HG03103 (cell line): ENCODE results near the gene PRDM1.

Source experiments
- ATAC-seq: cut with Tn5 transposase; IDR thresholded peaks from one replicate; pipeline ENCODE4 v1.9.1; 2021; ENCODE audit warnings: low read depth; ENCODE audit not compliant: unreplicated experiment

PRDM1 gene

DNA sequence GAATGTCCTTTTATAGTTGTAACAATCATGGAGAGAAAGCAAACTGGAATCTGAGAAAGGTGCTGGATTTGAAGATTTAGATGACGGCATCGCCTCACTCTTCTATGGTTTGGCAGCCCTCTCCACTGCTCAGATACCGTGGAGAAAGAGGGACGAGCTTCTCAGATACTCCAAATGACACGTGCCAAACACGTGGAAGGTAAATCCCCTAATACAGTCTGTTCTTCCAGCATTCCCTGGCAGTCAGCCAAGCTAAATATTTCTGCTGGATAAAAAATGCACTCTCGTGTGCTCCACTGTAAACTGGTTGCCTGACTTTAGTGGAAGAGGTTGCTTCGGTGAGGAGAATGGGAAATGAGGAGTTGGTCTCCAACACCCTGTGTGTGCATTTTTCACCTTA lies 16.7 kb upstream of the PRDM1 start:
- ATAC-seq = no peak

DNA sequence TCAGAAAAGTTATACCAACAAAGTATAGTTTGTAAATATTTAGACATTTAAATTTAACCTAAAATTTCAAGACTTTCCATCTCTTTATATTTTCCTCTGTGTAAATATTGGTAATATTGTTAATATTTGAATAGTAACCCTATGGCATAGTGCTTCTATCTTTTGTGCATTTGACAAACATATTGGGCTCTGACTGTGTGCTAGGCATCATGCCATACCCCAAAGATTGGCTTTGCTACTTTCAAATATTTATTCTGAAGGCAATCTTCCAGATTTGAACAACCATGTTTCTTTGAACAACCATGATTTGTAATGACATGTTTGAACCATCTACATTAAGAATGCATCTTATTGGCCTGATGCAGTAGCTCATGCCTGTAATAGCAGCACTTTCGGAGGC lies 15.5 kb upstream of the PRDM1 start:
- ATAC-seq = no peak

DNA sequence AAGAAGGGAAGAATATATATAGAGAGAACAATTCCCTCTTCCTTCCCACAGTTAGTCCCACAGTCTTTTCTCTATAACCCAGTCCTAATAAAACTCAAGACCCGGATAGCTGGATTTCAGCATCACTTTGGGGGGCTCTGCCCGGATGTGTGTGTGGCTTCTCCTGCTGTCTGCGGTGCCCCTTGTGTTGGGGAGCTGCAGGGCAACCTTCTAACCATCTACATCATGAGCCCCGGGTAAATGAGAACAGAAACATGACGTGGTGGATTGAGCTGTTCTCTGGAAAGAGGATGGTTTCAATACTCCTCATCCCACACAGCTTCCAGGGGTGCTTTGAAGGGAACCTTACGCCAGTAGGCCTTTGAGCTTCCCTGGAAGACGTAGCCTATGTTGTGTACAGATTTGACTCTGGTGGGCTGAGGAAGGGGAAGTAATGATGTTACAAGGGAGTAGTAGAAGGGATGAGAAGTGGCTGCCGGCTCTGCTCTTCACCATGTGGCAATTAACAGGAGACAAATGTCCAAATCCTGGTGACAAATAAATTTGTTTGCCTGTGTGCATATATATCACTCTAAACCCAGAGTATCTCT lies 13.5 kb upstream of the PRDM1 start:
- ATAC-seq = no peak

DNA sequence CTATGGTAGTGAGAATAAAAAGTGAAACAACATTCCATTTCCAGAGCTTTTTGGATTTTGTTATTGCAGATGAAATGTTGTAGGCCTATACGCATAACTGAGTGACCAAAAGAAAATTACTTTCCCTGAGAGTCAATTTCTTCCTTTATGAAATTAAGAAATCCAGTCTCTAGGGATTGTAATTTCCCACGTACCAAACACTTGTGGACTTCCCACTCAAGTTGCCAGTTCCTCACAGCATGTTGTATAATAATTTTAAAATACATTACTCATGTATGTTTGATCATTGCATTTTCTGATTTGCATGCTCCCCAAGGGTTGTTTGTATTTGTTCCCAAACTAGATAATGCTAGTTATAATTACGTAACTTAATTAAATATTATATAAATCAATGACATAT lies 12.0 kb upstream of the PRDM1 start:
- ATAC-seq = no peak

DNA sequence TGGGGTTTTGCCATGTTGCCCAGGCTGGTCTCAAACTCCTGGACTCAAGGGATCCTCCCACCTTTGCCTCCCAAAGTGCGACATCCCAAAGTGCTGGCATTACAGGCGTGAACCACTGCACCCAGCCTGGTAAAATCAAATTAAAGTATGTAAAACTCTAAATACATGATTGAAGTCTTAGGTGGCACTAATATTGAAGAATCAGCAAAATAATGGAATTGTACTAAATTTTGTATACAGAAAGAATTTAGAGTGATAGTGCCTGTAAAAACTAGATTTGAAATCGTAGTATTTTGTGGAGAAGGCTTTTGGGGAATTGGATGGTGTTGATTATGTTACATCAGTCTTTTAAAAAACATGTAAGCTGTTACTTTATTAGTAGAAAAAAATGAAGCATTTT lies 10.0 kb upstream of the PRDM1 start:
- no peak for ATAC-seq

DNA sequence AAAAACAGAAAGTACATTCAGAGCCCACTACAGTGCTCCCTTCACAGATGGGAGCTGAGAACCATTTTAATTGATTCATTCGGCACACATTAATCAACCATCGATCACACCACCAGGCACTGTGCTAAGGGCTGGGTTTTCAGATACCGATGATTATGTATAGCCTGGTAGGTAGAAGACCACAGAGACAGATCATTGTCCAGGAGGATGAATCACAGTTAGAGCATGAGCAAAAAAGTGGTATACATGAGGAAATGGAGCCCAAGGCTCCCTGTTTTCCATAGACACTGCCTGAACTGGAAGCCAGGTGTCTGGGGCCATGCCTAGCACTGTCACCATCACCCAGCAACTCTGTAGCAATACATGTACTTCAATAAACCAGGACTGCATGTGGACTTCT lies 9.0 kb upstream of the PRDM1 start:
- ATAC-seq = no peak

DNA sequence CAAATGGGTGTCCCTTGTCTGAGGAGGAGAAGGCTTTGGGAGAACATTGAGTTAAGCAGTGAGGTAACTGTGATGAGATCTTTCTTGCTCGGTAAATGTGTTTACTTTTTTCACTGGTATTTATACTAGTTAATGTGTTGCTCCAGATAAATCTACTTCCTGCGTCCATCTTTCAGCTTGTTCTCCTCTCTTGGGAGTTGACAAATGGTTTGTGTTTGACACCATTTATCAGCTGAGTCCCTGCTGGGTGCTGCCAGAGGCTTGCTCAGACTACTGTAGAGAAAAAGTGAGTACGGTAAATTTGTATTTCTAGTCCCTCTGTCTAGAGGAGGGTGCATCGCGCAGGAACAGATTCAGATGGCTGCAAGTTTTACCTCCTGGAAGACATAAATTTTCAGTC lies 8.3 kb upstream of the PRDM1 start:
- ATAC-seq = no peak

DNA sequence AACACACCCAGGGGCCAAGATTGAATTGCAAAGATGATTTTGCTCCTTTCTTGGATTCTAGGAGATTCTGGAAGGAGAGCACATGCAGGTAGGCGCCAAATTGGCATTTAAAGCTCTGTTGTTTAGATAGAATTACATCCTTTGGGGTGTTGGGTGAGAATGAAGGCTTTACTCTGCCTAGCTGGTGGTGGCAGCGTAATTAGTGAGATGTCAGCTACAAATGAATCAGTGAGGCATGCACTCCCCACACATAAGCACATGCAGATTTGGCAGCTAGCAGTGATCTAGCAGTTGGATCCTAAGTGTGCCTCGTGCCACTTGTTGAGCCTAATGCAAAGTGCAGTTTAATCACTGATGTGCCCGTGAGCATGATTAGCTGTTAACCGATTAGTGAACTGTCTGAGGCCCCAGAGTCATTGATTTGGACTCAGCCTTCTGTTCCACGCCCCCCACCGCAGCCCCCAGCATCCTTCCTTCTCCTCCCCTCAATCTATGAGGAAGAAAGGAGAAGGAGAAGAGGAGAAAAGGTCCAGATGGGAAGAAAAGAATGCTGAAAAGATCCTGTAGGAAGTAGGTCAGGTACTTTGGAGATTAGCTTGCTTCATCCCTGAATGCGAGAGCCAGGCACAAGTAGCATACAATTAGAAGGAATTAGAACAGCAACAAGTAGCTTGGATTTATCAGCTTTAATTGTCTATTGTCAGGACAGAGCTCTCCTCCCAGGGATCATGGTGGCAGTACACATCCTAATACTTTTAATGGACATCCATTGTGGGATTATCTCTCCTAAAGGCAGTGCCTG lies 6.0 kb upstream of the PRDM1 start:
- no peak for ATAC-seq

DNA sequence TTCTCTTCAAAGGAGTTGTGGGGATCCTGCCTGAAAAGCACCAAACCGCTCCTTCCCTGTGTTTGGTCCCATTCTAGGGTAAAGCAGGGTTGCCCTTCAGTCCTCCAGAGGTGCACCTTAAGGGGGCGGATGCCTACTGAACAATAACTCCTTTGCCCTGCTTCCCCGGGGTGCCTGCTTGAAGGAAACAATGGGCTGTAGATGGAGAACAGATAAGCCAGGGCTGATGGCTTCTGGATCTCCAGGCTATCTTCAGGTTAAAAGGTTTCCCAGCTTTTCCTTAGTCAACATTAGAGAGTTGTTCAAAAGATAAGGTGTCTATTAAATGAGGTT lies 5.4 kb upstream of the PRDM1 start:
- ATAC-seq = no peak

DNA sequence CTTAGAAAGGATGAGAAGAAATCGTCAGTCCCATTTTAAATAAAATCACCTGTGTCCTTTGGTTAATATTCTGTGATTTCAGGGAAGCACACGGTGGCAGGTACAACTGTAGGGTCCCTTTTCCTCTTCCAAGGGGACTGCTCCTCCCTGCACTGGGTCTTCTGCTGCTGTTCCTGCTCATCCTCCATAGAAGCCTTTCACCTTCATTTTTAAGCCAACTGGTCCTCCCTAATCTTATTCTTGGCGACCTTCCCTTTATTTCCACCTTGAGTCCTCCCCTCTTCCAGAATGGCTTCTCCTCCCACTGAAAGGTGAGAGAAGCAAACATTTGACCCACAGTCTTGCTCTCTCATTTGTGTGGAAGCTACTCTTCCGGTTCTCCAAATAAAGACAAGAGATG lies 4.4 kb upstream of the PRDM1 start:
- ATAC-seq = no peak

DNA sequence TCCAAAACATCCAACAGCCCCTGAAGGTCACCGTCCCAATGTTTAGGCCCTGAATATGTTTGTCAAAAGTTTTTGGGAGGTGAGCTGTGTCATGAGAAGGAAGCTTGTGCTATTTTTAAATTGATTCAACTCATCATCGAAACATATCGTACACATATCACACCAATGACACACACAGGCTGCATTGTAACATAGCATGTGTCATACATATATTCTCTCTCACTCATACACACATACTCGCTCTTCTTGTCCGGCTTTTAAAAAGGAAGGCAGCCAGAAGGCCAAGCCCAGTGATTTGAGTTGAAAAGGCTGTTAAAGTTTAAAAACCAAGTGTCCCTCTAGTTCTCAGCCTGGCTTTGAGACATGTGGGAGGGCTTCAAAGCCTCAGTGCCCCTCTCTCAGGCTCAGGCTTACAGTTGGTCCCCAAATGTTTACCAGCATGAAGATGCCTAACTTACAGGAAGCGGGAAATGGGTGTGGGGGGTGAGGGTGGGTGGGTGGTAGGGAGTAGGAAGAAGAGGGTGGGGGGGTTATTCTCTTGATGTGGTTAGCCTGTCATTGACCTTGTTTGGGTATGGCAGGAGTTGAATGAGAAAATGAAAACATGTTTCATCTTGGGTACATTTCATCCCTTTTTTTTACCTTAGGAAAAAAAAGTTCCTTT lies 3.3 kb upstream of the PRDM1 start:
- ATAC-seq = no peak

DNA sequence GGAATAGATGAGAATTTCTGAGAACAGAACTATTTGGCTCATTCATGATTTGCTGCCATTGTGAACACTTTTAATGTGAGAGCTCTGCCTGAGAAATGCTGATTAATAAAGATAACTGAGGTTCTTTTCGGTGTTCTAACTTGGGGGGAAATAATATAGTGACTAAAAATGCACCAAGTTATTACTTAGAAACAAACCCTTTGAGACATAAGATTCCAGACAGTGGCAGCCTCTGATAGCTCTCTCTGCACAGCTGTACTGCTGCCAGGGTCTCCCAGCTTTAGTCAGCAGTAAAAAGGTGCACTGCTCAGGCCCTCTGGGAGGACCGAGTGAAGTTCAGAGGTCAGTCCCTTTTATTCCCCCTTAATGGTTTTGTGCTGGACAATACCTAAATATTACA lies 2.5 kb upstream of the PRDM1 start:
- ATAC-seq = no peak

DNA sequence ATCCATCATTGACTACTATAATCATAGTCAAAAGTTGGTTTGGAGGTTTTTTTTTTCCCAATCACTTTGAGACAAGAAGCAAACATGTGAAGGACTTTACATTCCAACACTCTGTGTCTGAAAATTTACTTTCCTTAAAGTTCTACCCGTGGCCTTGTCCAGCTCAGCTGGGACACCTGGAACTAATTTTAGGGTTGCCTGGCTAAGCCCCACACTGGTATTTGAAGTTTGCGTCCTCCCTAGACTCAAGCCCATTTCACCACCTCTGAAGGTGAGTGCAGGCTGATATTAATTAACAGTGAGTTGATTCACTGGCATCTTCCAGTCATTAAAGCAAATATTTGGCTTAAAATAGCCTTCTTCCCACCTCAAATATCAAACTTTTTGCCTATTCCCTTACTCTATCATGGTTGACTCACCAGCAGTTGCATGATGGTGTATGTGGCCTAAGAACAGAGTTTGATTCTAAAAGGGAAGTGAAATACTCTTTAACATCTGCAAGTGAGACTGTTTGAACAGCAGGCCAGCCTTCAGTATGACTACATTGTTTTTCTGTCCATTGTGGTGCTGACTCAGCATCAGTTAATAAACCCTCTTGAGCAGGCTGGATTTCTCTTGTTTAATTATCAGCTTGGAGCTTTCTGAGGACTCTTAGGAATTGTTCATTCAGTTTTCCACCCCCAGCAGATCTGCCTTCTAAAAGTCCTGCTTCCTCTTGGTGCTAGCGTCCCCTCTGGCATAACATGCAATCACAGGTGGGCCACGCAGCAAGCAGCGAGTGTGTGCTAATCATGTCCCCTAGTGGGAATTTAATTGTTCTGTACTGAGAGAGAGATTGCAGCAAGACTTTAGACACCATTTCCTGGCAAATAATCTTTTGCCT lies 1.8 kb upstream of the PRDM1 start:
- ATAC-seq = peak; percentile 73

DNA sequence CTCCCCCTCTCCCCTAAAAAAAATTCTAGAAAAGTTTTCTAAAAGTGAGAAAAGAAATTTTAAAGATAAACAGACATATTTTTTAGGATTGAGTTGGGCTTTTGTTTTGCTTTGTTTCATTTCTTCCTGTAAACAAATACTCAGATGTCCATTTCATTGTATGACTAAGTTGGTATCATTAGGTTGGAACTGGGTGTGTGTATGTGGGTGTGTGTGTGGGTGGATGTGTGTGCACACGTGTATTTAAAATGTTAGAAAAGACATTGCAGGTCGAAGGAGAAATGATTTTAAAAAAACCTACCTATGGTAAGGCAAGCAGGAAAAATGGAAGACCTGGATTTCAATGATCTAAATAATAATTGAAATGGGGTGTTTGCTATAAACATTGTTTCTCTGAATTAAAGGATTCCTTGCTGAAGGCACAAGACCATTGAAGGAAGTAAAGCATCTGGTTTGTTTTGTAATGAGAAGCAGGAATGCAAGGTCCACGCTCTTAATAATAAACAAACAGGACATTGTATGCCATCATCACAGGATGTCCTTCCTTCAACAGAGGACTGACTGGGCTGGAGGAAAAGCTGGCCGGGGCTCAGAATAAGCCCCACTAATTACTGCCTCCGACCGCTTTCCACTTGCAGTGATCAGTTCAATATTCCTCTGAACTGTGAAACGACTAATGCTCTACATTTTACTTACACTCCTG lies 996 bp upstream of the PRDM1 start:
- ATAC-seq = no peak

DNA sequence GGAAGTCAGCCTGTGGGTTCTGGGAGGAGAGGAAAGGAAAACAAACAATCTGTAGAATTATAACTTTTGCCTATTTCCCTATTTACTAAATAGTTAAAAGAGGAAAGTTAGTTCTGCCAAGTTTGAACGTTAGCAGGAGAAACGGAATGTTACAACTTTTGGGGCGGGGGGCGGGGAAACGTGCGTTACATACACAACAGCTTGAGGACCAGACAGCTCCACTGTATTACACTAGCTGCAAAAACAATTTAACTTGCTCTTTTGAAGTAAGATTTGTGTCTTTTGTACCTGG lies 498 bp upstream of the PRDM1 start:
- no peak for ATAC-seq

DNA sequence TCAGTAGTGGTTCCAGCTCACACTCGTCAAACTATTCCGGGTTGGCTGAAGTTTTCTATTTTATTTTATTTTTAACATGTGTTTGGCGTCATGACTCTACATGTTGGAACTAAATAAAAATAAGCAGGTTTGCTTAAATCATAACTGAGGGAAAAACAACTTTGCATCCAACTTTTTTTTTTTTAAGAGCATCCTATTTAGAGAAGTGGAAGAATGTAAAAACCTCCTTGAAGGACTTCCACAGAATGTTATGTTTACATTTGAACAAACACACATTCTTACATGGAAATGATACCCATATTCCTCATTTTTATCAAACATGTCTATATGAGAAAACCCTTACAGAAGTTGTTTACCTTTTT lies 659 bp downstream of the PRDM1 start:
- no peak for ATAC-seq

DNA sequence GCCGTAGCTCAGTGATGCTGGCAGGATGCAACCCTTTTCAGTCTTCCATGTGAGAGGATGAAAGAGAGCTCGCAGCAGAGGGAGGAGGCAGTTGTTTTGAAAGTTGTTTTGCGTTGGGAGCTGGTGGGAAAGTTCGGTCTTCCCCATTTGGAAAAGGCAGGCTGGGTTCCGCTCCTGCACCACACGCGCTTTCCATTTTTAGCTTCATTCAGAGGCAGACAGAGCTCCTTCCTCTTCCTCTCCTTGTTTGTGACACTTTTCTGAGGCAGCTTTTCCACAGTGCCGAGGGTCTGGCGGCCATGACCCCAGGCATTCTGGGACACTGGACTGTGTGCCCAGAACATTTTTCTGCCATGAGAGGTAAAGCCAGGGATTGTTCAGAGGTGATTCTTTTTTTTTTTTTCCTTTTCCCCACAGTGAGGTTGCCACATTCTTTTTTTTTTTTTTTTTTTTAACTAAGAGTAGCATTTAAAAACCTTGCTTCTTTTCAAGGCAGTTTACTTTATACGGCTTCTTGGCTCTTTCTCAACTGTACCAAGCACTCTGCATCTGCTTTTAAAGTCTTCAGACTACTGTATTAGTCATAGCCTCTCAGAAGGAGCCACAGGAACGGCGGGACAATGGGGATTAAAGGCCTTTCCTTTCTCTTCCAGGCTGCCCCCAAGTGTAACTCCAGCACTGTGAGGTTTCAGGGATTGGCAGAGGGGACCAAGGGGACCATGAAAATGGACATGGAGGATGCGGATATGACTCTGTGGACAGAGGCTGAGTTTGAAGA lies 1.6 kb downstream of the PRDM1 start:
- ATAC-seq = no peak

DNA sequence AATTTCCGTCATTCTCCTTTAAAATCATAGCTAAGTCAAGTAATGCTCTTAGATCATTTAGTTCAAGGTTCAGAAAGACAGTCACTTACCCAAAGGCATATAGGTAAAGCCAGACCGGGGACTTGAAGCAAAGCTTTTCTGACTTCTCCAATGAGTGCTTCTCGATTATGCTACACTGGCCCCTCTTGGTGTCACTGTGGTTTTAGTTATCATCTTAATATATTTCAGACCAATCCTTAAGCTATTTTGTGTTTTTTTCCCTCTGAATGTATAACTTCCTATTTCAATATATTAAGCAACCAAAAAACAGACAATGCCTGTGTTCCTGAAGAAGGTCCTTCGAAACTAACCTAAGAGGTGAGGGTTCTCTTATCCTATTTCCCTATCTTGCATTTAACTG lies 3.9 kb downstream of the PRDM1 start:
- ATAC-seq = no peak

DNA sequence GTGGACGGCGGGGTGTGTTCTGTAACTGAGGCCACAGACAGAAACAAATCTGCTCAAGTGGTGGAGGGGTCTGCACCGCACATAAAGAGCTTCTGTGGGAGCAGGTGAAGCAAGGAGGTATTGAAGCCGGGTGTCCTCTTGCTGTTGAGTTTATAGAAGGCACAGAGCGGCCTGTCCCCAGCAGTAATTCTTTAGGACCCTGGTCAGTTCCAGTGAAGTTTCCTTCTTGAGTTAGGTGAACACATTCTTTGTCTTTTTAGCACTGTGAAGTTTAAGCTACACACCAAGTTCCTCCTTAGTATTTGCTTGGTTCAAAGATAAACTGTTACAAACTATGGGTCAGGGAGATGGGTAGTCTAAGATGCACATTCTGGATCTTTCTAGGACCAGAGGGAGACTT lies 6.1 kb downstream of the PRDM1 start:
- no peak for ATAC-seq

DNA sequence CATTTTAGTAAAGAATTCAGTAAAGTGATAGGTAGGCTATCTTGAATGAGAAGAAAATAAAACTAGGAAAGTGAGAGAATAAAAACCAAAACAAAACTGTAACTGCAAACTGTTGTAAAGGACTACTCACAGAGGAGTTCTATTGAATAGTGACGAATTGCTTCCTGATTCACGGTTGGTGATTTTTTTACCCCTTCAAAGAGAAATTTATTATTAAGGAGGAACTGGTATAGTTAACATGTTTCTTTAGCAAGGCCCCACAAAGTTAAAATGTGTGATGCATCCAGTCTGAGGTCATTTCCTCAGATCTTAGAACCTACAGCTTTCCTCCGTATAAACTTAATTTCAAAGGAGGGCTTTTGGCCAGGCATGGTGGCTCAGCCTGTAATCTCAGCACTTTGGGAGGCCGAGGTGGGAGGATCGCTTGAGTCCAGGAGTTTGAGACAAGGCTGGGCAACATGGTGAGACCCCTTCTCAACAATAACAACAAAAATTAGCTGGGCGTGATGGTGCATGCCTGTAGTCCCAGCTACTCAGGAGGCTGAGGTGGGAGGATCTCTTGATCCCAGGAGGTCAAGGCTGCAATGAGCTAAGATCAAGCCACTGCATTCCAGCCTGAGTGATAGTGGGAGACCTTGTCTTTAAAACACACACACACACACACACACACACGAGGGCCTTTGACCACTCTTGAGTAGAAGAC lies 8.3 kb downstream of the PRDM1 start:
- ATAC-seq = no peak
